Measurements from ENCODE around the gene FGR.

FGR gene

DNA sequence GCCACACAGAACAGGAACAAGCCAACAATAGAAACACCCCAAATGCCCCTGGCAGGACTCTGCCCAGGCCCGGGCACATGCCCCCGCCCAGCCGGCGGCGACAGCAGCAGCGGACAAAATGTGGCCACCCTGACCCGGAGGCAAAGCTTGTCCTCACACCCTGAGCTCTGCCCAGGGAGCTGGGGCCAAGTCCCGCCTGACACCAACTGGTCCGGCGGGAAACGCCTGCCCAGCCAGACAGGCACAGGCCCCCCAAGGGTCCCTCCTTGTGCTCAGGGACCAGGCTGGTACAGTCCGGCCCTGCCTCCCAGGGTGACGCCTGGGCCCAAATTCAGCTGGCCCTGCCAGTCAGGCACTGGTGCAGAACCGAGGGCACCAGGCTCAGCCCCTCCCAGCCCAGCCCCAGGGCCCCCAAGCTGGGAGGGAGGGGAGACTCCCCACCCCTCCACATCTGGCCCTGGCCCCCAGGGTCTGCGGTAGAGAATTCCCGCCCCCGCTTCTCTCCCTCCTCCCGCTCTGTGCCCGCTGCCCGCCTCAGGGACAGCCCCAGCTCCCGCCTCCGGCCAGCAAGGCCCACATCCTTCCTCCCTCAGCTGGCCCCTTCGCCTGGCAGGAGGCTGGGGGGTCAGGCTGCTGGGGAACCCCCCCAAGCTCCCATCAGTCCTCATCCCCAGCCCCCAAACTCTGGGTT is 33.1 kb downstream of the FGR start:
- TF ChIP-seq, protein P1, sequence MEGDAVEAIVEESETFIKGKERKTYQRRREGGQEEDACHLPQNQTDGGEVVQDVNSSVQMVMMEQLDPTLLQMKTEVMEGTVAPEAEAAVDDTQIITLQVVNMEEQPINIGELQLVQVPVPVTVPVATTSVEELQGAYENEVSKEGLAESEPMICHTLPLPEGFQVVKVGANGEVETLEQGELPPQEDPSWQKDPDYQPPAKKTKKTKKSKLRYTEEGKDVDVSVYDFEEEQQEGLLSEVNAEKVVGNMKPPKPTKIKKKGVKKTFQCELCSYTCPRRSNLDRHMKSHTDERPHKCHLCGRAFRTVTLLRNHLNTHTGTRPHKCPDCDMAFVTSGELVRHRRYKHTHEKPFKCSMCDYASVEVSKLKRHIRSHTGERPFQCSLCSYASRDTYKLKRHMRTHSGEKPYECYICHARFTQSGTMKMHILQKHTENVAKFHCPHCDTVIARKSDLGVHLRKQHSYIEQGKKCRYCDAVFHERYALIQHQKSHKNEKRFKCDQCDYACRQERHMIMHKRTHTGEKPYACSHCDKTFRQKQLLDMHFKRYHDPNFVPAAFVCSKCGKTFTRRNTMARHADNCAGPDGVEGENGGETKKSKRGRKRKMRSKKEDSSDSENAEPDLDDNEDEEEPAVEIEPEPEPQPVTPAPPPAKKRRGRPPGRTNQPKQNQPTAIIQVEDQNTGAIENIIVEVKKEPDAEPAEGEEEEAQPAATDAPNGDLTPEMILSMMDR (IDR thresholded peaks at IDR 0.05; ENCODE audit: low read depth, low read length): no peak
- H3K4me3 ChIP-seq (ENCODE audit: low read depth, low read length): peak overlapping the region; percentile 85

DNA sequence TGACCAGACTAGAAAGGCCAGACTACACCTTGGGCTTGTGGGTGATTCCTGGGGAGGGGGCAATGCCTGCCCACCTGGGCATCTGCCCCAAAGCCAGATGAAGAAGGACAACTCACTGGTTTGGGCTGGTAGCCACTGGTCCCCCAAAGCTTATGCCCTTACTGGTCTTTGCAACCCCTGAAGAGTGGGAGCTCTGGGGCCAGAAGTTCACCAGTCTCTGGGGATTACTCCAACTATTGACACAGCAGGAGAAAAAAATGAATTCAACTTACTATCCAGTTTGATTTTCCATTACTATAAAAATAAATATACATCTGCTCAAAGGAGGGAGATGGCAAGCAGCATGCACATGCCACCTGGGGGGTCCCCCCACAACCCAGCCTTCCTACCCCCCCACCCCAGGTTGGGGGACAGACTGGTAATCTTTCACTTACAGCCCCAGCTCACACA is 33.6 kb downstream of the FGR start:
- peak overlapping the region; percentile 85 for H3K4me3 ChIP-seq (ENCODE audit: low read depth, low read length)
- TF ChIP-seq, protein P1 (IDR thresholded peaks at IDR 0.05; ENCODE audit: low read depth, low read length): no peak

GRCh38 chr1:27600498-27601175 is 34.3 kb downstream of the FGR start:
- H3K4me3 ChIP-seq (ENCODE audit: low read depth, low read length): peak overlapping the region; percentile 3; the same call in 1 of the 2 replicates
- TF ChIP-seq, protein P1 (IDR thresholded peaks at IDR 0.05; ENCODE audit: low read depth, low read length): no peak

DNA sequence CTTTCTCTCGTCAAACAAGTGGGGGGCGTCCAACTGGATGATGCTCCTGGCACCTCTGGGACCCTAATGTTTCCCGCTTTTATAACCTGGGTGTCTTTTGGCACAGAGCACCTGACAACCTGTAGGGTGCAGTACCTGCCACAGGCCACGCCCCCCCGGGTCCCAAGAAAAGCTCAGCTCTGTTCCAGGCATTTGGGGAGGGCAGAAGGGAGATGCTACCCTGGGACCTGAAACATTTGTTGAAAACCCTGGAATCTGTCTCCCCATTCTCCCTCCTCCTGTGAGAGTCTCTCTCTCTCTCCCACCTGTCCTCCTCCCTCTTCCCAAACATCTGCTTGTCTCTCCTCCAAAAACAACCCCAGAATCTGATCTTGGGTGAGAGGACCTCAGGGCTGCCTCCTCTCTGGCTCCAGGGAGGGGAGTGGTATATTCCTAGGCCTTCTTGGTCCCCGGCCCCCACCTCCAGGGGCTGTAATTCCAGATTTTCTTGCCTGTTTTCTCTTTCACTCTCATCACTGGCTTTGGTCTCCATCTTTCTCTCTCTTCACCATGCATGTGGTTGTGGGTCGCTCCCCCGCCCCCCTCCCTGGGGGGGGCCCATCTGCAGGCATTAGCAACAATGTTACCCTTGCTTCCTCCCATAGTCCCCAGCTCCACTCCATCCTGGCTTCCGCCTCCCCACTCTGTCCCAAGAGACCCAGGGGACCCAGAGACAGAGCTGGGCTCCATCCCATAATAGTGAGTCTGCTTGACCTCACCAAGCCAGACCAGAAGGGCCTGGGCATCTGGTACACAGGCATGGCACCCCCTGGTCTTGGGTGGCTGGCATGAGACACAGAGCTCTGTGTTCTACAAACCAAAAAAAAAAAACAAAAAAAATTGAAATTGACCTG is 35.1 kb downstream of the FGR start:
- H3K4me3 ChIP-seq (ENCODE audit: low read depth, low read length): peak overlapping the region; percentile 22; the same call in 1 of the 2 replicates
- TF ChIP-seq, protein P1 (IDR thresholded peaks at IDR 0.05; ENCODE audit: low read depth, low read length): no peak

DNA sequence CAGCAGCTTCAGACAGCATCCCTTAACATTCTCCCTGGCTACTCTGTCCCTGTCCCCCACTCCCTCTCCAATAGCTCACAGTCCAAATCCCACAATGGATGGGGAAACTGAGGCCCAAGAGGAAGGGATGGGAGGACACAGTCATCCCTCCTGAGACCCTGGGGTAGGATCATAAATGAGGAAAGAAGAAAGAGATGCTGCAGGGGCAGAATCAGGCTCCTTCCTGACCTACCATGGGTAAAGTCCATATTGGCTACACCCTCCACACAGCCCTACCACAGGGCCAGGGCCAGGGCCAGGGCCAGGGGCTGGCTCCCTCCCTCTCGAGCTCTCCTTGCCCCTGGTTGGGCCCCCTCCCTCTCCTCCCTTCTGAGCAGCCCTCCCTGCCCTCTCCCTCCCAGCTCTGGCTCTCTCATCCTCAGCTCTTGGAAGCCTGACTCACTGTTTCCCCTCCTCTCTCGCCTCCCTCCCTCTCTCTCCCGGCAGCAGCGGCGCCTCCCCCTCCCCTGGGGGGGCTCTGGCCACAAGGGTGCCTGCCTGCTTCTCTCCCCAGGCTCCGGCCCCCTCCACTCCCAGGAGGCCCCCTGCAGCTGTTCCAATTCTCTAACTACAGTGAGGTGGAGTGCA is 36.0 kb downstream of the FGR start:
- TF ChIP-seq, protein P1 (IDR thresholded peaks at IDR 0.05; ENCODE audit: low read depth, low read length): no peak
- peak overlapping the region; percentile 22; the same call in 1 of the 2 replicates for H3K4me3 ChIP-seq (ENCODE audit: low read depth, low read length)

- TF ChIP-seq, protein P1 (IDR thresholded peaks at IDR 0.05; ENCODE audit: low read depth, low read length): no peak
- no peak overlapping the region for H3K4me3 ChIP-seq (ENCODE audit: low read depth, low read length)
Observed at GRCh38 chr1:27598295-27598687, 36.7 kb downstream of the FGR start.

Measured in WI38 (cell line).